ENCODE data around the gene EPHA5. TPM values are rescaled to one million over a fixed set of nuclear protein-coding genes. Genes with fewer than 3 reads are reported as not detected.
"Not testable (repeated sequence)": the region's sequence is repeated elsewhere in the genome, so short reads cannot be mapped to it uniquely, and the experiment has no call there.

Gene EPHA5
- total RNA-seq, 1 donor from 2014 or later = 107 TPM

DNA sequence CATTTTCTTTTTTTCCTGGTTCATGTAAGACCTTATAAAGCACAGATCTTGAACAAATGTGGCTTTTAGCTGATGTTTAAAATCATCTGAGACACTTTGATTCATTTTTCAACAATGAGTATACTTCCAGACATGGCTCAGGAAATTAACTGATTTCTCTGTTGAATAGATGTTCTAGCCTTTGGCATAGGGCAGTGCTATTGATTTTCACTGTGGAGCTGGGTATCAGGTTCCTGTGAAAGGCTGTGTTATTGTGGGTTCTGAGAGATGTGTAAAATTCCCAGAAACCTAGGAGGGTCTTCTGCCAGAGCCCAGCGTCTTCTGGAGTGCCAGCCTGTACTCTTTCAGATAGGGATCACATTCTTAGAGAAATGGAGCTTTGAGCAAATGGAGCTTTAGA lies 278.9 kb downstream of the EPHA5 start:
- FAIRE-seq = no peak
- no peak for DNase-seq (ENCODE audit: low spot score in 2 of 2)

GRCh38 chr4:65386927-65387326 lies 283.4 kb downstream of the EPHA5 start:
- FAIRE-seq (no peak), DNase-seq (ENCODE audit: low spot score in 2 of 2) (no peak)

DNA sequence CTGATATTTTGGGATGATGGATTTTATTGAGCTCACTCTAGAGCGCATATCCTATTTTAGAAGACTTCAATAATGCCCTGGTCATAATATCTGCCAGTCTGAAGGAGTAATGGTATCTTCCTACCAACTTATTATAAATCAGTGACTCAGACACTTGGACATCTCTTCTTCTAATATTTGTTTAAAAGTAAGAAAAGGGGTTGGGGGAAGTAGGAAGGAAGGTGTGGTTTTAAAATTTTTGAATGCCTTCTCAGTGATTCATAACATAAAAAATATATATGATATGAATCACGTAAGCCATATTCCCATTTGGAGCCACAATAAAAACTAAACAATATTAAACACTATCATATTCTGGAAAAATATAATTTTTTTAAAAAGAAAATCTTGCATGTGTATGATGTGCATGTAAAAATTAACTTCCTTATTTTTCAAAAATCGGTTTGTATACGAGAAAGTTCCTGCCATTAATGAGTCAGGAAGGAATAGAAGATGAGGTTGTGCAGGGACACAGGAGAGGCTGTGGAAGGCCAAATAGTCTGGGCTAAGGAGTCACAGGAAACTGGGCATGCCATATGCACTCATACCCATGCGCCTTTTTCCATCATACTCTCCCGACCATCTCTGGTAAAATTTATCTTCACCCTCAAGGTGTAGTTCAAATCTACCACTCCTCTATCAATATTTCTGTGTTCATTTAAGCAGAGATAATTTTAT lies 286.5 kb downstream of the EPHA5 start:
- FAIRE-seq (no peak), DNase-seq (ENCODE audit: low spot score in 2 of 2) (no peak)

DNA sequence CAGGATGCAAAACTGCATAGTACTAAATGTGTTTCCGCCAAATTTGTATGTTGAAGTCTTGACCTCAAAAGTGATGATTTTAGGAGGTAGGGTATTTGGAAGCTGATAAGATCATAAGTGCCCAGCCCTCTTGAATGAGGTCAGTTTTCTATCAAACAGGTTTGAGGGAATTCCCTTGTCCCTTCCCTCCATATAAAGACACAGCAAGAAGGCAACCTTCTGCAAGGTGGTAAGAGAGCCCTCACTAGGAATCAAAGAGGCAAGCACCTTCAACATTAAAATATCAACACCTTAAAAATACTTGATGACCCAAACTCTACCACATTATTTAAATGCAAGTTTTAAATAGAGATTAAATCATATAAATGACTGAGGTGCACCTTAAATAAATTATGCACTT lies 288.6 kb downstream of the EPHA5 start:
- no peak for FAIRE-seq
- DNase-seq (ENCODE audit: low spot score in 2 of 2) = no peak

GRCh38 chr4:65370709-65371108 lies 299.6 kb downstream of the EPHA5 start:
- FAIRE-seq = no peak
- no peak for DNase-seq (ENCODE audit: low spot score in 2 of 2)

GRCh38 chr4:65367306-65367705 lies 303.0 kb downstream of the EPHA5 start:
- no peak for DNase-seq (ENCODE audit: low spot score in 2 of 2)
- FAIRE-seq = no peak

- FAIRE-seq (no peak), DNase-seq (ENCODE audit: low spot score in 2 of 2) (no peak)
These were observed 311.4 kb downstream of the EPHA5 start for GRCh38 chr4:65358914-65359313.

DNA sequence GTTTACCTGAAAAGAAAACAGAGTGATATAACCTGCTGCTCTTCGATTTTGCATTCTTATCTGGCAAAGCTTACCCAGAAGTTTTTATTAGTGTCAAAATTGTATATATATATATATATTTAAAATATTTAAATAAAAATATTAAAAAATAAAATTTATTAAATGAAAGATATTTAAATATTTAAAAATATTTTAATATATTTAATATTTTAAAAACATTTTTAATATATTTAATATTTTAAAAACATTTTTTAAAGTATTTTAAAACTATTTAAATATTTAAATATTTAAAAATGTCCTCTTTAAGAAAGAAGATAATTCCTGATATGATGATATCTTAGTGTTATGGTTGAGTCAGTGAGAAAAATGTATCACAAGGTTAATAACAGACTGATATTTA lies 317.2 kb downstream of the EPHA5 start:
- peak; percentile 92 for FAIRE-seq
- DNase-seq (ENCODE audit: low spot score in 2 of 2) = no peak

- DNase-seq (ENCODE audit: low spot score in 2 of 2) (no peak), FAIRE-seq (no peak)
These were observed 325.9 kb downstream of the EPHA5 start for GRCh38 chr4:65344278-65344825.

DNA sequence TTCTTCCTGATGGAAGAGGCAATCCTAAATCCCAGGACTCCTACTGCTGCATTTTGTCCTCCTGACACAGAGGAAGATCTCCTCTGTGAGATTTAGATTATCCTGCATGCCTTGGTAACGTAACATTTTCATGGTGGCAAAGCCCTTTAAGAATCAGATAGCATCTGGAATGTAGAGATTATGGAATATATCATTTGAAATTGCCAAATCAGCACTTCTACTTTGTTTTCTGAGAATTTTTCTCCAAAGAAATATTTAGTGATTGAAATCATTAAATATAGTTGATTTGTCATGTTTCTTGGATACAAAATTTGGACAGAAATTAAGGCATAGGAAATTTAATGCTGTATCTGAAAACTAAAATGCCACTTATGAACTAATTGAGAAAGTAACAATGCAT lies 326.9 kb downstream of the EPHA5 start:
- no peak for FAIRE-seq
- no peak for DNase-seq (ENCODE audit: low spot score in 2 of 2)

- FAIRE-seq (no peak), DNase-seq (ENCODE audit: low spot score in 2 of 2) (no peak)
These were observed 328.7 kb downstream of the EPHA5 start for GRCh38 chr4:65341557-65341956.

DNA sequence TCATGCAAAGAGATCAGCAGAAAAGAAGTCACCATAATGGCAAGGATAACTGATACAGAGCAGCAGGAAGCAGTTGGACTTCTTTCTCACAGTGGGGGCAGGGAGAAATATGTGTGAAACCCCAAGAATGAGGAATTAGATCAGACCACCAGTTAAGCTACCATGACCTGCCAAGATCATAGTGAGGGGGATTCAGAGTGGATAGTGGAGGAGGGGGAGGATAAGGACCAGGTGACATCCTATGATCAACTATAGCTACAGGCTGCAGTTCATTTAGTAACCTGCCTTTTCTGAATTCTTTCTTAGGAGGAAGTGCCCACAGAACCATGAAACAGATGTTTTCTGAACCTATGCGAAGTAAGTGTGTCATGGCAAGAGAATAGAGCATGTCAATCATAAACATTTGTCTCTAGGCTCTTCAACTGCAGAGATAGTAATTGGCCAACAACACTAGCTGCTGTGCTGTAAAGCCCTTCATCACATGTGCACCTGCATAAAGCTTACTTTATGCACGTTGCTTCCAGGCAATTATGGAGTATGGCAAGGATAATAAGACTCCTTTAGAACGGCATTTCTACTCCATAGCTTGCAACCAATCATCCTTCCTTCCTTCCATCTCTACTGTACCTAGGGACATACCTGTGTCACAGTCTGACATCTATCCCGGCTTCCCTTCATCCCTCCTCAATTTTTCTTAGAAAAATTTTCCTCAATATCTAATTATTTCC lies 329.7 kb downstream of the EPHA5 start:
- DNase-seq (ENCODE audit: low spot score in 2 of 2) = no peak
- no peak for FAIRE-seq

GRCh38 chr4:65337371-65337770 lies 332.9 kb downstream of the EPHA5 start:
- DNase-seq (ENCODE audit: low spot score in 2 of 2) (no peak), FAIRE-seq (no peak)

- FAIRE-seq (no peak), DNase-seq (ENCODE audit: low spot score in 2 of 2) (no peak)
These were observed 333.8 kb downstream of the EPHA5 start for GRCh38 chr4:65336465-65336864.

DNA sequence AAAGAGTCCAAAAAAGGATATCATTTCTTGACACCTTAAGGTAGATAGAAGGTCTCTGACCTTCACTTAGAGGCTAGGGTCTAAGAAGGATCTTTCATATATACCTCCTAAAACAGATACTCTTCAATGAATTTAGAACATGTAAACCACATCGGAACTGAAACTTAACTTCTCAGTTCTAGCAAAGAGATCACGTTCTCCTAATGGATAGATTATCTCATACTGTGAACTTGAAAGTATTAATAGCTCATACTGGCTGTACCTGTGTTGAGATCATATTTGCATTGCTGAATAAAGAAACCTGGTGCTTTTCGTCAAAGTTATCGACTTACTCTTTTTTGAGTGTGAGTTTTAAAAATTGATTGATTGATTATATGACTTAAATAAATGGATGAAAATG lies 353.8 kb downstream of the EPHA5 start:
- no peak for FAIRE-seq

GRCh38 chr4:65311120-65311519 lies 359.2 kb downstream of the EPHA5 start:
- FAIRE-seq (no peak), DNase-seq (ENCODE audit: low spot score in 2 of 2) (no peak)

More for the DNA sequence above, 353.8 kb downstream of the EPHA5 start:
- DNase-seq (ENCODE audit: low spot score in 2 of 2) = no peak

GRCh38 chr4:65310586-65310985 lies 359.7 kb downstream of the EPHA5 start:
- no peak for FAIRE-seq

GRCh38 chr4:65308626-65309025 lies 361.7 kb downstream of the EPHA5 start:
- FAIRE-seq; DNase-seq (ENCODE audit: low spot score in 2 of 2): not testable (repeated sequence)

More at GRCh38 chr4:65310586-65310985, 359.7 kb downstream of the EPHA5 start:
- no peak for DNase-seq (ENCODE audit: low spot score in 2 of 2)

GRCh38 chr4:65302145-65302544 lies 368.1 kb downstream of the EPHA5 start:
- no peak for FAIRE-seq
- DNase-seq (ENCODE audit: low spot score in 2 of 2) = no peak

DNA sequence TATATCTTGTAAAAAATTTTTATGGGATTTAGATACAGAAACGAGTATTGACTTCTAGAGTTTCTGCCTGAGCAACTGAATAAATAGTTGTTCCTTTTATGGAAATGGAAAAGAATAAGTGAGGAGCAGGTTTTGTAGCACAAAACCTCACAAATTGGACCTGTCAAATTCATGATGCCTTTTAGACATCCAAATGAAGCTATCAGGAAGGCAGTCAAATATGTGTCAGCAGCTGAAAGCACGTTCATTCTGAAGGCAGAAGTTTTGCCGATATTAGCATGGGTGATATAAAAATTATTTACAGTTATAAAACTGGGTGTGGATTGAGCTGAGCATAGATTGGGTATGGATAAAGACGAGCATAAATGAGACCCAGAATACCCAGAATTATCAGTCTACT lies 374.0 kb downstream of the EPHA5 start:
- FAIRE-seq (no peak), DNase-seq (ENCODE audit: low spot score in 2 of 2) (no peak)

DNA sequence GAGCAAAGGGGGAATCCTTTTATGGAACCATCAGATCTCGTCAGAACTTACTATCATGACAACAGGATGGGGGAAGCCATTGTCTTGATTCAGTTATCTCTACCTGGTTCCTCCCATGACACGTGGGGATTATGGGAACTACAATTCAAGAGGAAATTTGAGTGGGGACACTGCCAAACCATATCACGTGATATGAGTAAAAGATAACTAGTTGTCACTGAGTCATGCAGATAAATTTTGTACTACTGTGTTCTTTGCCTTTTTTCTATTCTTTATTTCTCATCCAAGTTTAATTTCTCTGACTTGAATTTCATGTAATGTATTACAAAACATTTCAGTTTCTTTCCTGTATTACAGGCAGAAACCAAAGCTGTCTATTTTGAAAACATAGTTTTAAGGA lies 383.2 kb downstream of the EPHA5 start:
- no peak for DNase-seq (ENCODE audit: low spot score in 2 of 2)
- no peak for FAIRE-seq

Measured in frontal cortex (tissue), 4 donors.